IPS DF 4.7 (cell line): ENCODE measurements around the gene CABLES2.
"Not testable (repeated sequence)": the region's sequence is repeated elsewhere in the genome, so short reads cannot be mapped to it uniquely, and the experiment has no call there.

ENCODE experiments used
- DNase-seq: peaks from one replicate; pipeline ENCODE4 v3.0.0-alpha.2; 2013; ENCODE audit warnings: low spot score; ENCODE audit errors: extremely low read depth

The CABLES2 gene

DNA sequence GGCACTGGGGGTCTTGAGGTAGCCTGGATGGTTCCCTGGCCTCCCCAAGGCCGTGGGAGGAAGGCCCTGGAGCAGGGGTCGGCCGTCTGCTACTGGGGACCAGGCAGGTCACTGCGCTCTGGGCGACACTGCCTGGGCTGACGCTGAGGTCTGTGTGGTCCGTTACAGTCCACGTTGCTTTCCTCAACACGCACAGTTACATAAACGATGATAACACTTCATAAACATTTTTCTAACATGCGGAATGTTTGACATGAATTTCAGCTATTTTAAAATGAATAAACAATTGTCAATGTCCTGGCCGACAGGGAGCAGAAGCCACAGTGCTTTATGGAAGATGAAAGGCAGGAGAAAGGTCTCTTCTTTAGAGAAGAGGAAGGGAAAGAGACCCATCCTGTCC lies 30.4 kb upstream of the CABLES2 start:
- no peak for DNase-seq

DNA sequence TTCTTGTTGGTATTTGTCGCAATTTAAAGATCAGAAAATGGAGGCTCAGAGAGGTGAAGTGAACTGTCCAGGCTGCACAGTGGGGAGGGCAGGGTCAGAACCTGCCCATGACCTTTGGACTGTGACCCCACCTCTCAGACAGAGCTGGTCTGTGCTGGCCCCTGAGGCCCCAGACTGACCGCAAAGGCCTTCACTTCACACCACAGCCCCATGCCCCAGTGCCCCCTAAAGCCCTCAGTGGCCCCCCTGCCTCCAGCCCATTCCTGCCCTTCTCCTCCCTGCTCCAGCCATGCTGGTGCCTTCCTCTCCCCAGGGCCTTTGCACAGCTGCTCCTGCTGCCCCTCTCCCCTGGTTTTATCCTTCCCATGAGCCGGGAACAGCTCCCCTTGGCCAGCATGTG lies 29.6 kb upstream of the CABLES2 start:
- DNase-seq, result no peak

DNA sequence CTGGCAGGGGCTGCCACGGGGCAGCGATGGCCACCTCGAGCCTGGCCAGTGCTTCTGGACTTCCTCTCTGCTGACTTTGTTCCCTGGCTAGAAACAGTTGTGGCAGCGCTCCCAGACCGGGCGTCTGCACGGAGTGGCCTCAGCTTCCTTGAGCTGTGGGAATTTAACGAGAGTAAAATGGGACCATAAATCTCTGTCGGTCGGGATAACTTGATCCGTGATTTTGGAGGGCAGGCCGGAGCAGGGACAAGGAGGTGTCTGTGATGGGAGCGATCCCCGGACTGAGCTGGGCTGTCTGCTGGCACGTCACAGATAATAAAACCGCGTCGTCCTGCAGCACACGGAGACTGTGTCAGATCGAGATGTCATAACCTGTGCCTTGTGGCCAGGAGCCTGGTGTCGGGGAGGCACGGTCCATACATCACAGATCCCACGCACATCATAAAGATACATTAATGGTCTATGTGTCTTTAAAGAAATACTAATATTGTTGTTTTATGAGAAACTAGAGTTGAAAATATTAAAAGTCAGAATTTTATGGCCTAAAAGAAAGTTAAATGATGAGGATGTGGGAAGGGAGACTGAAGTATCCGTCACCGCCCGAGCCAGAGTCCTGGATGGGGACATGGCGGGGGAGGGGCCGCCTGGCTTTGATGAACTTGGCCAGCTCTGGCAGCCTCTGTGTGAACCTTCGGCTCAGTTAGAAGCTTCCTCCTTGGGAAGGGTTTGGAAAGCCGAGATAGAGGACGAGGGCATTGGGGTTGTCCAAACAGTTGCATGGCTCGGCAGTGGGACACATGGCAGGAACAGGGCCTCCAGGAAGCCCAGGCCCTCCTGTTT lies 26.8 kb upstream of the CABLES2 start:
- DNase-seq, result no peak

DNA sequence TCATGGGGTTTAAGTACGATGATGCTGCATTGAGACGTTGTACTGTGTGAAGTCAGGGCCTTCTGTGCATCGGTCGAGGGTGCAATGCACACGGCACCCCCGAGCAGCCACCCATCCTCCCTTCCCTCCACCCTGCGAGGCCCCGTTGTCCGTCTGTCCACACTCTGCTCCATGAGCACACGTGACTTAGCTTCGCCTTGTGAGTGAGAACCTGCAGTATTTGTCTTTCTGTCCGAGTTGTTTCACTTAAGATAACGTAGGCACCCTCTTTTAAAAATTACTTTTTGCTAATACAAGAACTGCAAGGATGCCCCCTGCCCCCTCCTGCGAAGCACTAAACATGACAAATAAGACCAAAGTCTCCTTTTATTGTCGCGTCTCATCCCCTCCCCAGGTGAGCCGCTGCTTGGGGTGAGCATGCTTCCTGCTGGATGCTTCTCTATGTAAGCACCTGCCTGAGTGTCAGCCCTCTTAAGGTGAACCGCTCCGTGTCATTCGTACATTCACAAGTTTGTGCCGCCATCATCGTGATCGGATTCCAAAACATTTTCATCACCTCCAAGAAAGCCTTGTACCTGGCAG lies 23.9 kb upstream of the CABLES2 start:
- no peak for DNase-seq

DNA sequence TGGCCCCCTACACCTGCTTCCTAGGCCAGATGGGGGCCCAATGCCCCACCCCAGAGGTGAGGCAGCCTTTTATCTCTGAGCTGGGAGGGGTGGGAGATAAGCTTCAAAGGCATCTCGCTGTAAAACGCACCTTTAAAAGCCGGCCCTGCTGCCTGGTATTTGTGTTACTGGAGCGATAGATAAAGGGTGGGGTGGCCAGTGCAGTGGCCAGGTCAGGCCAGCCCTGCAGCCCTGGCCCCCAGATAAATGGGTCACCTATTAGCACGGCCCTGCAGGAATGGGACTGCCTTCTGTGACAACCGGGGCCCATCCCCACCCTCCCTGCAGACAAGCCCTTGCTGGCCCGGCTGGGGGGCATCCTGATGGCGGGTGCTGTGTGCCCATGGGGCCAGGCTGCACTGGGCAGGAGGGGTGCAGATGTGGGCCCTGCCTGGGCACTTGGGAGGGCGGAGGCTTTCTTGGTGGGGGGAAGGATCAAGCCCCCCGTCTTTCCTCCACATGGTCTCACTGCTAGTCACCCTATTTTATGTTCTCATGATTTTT lies 23.3 kb upstream of the CABLES2 start:
- no peak for DNase-seq

DNA sequence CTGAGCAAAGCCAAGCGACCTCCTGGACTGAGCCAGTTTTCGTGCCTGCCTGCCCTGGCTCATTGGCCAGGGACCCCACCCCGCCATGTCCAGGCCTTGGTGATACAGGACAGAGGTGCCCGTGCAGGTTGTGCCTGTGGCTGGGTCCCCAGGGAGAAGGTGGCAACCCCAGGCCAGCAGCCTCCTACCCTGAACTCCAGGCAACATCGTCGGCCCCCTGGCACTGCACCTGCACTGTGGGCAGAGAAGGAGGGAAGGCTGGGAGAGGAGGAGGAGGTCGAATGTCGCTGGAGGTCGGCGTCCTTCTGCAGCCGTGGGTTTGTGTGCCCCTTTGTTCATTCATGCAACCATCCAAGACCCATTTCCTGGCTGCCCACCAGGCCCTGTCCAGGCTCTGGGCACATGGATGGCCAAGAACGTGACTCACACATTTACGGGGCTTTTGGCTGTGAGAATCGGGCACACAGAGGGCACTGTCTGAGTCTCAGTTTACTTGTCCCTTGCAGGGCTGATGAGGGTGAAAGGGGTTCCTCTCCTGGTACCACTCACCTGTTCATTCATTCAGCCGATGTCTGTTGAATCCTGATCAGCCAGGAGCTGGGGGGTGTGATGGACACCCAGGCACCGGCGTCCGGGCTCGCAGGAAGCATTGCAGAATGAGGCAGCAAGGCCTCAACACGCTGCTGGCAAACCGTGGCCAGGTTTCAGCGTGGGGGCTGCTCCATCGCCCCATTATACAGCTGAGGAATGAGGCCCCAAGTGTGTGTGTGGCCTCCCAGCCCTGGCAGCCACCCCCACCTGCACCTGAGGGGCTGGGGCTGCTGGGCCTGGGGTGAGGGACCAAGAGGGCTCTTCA lies 22.6 kb upstream of the CABLES2 start:
- no peak for DNase-seq

DNA sequence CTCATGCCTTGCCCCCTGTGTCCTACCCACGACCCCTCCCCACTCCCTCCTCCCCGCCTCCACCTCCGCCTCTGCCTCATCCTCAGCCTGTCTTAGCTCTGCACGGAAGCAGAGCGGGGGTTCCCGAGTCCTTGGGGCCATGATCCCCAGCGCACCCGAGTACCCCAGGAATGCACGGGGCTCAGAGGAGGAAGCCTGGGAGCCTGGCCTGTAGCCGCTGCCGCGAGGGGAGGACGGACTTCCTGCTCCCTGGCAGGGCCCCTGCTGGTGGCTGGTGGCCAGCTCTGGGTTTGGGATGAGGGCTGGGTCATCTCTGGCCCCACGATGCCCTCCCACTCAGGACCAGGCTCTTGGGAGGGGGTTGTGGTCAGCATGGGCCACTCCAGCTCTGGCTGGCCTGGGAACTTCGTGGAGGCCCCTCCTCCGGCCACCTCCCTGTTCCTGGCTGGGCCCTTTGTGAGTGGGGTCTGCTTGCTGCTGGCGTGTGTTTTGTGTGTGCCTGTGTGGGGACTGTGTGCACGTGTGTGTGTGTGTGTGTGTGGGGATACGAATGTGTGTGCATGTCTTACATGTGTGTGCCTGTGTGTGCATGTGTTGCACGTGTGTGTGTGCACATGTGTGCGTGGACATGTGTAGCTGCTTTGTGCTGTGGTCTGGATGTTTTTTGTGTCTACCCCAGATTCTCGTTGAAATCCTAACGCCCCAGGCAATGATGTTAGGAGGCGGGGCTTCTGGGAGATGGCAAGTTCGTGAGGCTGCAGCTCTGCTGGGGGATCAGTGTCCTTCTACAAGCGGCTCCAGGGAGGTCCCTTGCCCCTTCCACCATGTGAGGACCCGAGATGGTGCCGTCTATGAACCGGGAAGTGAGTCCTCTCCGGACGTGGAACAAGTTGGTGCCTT lies 21.6 kb upstream of the CABLES2 start:
- no peak for DNase-seq

DNA sequence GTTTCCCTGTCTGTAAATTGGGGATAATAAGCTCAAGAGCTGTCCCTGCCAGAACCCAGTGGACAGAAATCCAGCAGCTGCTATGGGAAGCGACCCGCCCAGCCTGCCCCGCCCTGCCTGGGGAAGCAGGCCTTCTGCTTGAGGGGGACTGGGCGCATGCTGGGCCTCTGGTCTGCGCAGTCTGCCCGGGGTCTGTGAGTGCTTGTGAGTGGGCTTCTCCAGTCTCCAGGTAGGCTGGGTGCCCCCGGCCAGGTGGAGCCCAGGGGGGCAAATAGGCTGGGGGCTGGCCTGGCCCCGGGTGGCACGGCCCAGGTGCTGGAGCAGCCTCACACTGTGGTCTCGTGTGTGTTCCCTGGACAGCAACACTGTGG lies 20.9 kb upstream of the CABLES2 start:
- no peak for DNase-seq

DNA sequence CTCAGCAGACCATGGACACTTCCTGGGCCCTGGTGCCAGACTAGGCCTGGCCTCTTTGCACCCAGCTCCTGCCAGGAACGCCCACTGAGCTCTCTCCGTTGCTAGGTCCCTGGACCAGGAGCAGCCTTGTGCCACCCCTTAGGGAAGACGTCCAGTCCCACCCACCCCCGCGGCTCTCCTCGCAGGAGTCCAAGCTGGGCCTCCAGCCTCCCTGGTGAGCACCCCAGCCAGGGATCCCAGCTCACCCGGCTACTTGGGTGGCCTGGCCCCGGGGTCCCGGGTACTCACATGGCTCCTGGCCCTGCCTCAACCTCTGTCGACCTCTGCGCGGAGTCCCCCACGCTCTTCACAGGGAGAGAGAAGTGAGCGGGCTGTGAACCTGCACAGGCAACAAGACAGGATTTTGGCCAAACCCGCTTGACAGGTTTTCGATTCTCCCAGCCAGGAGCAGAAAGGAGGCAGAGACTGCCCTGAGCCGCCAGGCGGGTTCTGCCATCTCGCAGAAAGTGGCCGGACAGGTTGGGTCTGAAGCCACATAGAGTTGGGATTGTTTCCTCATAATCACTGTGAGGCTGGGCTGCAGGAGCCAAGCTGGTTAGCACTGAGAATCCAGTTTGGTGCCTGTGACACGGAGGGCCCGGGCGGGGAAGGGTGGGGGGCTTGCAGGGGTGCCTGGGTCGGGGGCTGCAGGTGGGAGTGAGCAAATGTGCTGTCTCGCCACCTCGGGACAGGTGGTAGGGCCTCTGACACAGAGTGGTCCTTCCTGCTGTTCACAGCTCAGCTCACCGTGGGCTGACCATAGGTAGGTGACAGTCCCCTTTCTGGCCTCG lies 20.3 kb upstream of the CABLES2 start, which contains the start of gene RBBP8NL:
RBBP8NL (minus strand) TSS at position 368 of the 830 bp plus-strand sequence. CDS start 7,892 bp downstream, outside the sequence.
- no peak for DNase-seq

DNA sequence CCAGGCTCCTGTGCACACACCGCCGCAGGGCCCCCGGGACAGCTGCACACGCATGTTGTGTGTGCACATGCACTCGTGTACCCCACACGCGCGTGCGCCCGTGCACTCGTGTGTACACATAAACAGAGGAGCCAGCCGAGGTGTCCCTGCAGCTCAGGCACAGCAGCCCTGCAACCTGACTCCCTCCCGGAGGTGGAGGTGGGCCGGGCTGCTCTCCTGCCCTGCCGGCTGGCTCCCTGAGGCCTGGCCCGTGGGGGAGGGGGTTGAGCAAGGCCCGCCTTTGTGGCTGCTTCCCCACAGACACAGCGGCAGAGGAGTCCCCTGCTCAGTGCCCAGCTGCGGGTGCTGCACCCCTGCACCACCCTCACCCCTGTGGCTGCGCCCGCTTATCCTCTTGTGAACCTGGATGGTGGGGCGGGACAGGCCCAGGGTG lies 19.6 kb upstream of the CABLES2 start:
- DNase-seq, result no peak

DNA sequence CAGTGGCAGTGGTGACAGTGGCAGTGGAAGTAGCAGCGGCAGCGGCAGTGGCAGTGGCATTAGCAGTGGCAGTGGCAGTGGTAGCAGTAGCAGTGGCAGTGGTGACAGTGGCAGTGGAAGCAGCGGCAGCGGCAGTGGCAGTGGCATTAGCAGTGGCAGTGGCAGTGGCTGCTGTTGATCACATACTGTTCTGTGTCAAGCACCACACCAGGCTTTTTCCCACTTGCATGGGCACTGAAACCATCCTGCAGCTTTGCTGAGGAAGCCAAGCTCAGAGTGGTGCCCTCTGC lies 18.9 kb upstream of the CABLES2 start:
- not testable (repeated sequence) for DNase-seq

DNA sequence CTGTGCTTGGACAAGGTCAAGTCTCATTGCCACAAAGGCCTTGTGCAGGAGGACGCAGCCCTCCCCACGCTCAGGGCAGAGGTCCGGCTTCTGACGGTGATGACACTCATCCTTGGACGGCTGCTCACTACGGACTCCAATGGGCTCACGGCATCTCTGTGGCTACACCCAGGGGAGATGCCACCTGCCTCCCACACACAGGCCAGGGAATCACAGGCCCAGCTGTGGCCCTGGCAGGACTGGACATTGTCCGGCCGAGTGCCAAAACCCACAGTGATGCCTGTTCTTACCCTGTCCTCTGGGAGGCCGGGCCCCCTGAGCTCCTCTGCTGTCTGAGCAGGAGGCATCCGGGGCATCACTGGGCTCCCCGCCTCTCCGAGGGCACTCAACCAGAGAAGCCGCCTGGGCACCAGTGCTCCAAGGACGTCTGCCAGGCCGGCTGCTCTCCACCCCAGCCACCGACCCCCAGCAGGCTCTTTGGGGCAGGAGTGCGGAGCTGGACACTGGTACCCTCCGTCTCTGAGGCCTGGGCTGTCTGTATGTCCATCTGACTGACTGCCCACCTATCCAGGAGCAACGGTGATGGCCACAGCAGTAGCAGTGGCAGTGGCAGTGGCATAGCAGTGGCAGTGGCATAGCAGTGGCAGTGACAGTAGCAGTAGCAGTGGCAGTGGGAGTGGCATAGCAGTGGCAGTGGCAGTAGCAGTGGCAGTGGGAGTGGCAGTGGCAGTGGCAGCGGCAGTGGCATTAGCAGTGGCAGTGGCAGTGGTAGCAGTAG lies 18.4 kb upstream of the CABLES2 start:
- DNase-seq, result no peak

DNA sequence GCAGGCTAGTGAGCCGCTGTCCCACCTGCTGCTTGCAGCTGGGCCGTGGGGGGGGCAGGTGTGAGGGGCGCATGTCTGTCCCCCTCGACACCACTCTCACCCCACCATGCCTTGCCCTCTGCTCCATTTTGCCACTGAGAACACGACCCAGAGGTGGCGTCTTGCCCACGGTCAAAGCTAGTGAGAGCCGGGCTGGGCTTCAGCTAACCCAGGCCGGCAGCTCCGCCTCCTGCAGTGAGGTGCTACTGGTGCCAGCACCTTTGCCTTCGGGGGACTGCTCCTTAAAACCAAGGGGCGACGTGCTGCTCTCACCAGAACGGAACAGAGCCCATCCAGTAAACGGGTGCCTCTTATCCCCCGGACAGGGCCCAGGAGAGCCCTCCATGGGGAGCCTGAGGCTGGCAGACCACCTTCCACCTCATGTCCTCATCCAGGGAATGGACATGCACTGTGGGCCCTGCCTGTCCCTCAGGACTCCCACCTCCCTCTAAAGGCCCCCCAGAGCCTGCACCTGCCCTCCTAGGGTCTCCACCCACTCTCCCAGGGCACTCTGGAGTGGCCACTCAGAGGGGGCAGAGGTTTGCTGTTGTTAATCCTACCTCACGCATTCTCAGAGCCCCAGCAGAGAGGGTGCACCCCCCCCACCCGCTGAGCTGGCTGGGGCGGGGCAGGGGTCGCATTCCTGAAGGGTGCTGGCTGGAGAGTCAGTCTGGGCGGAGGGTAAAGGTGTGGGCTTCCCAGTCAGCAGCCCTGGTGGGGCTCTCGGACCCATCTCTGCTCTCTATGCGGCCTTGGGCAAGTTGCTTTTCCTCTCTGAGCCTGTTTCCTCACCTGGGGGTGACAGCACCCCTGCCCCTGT lies 17.4 kb upstream of the CABLES2 start:
- no peak for DNase-seq

DNA sequence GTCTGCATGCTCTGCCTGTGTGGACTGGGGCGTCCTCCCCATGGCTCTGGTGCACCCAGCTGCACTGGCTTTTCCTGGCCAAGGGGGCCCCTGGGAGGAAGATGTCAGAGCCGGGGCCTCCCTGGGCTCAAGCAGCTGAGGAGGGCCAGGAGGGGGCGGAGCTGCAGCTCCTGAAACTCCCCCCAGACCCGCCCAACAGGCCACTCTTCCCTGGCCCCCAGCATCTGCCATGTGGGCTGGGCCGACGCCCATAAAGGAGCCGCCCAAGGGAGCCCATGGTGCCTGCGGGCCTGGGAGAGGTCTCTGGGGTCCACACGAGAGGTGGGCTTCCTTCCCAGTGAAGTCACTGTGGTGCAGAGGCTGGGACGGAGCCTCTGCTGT lies 16.2 kb upstream of the CABLES2 start:
- DNase-seq, result no peak

DNA sequence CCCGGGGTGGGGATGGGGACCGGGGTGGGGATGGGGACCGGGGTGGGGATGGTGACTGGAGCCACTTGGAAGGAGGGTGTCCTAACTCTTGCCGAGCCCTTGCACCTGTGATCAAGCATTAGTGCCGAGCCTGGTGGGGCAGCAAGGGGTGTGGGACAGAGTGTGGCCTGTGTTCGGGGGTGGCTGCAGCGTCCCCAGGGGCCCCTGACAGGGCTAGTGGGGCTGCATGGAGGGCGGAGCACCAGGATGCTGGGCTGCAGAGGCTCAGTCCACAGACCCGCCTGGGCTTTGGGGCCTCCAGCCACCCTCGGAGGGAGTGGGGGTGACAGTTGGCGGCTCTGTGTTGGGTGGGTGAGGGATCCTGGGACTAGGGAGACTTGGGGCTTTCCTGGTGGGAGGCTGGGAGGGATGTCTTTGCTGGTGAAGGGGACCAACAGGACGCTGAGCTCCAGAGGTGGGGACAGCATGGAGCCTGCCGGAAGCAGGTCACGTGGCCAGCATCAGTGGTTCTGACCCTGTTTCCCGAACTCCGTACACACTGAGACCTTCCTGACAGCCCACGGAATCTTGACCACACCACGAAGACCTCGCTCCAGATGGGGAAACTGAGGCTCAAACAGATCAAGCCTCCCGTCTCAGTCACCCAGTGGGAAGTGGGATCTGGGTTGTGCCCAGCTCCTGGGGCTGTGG lies 15.7 kb upstream of the CABLES2 start:
- DNase-seq, result no peak

DNA sequence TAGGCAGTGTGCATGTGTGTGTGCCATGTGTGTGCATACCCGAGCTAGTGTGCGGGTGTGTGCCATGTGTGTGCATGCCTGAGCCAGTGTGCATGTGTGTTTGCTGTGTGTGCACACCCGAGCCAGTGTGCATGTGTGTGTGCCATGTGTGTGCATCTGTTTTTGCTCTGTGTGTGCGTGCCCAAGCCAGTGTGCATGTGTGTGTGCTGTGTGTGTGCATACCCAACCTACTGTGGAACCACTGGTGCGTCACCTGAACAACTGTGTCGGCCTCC lies 14.6 kb upstream of the CABLES2 start:
- no peak for DNase-seq

DNA sequence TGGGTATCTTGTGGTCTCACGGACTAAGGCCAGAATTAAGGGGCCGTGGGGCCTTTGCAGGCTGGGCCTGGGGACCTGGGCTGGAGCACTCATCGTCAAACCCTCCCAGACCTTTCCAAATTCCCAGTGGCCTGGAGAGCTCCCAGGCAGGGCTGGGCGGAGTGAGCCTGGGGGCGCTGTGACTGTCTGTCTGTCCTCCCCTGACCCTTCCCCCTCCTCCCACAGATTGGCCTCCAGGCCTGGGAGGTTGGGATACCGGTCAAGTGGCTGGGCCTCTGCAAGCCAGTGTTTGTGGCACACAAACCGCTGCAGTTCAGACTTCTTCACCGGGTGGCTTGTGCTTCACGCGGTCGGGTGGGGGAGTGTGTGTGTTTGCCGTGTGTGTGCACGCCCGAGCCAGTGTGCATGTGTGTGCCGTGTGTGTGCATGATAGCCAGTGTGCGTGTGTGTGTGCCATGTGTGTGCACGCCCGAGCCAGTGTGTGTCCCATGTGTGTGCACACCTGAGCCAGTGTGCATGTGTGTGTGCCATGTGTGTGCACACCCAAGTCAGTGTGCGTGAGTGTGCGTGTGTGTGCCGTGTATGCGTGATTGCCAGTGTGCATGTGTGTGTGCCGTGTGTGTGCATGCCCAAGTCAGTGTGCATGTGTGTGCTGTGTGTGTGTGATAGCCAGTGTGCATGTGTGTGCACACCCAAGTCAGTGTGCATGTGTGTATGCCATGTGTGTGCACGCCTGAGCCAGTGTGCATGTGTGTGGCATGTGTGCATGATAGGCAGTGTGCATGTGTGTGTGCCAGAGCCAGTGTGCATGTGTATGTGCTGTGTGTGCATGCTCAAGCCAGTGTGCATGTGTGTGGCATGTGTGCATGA lies 14.0 kb upstream of the CABLES2 start:
- no peak for DNase-seq
